K562 (cell line): ENCODE data around the gene SLC39A3. TPM values are rescaled to one million over a fixed set of nuclear protein-coding genes. Genes with fewer than 3 reads are reported as not detected.

Experiments
- ATAC-seq: fragments of 200-7000 bp; cut with Tn5 transposase; 3 replicates; pipeline ENCODE4 v1.9.1; 2020; ENCODE audit warnings: moderate library complexity
- BruUV-seq: library from RNA; stranded (reverse); fragments of 400-500 nt; replicated peaks from 2 replicates; lab custom pipeline; 2021; lab: Mats Ljungman, UMichigan
- CTCF ChIA-PET: fragments of 300-600 bp; formaldehyde crosslinking; extraction: SDS; loops from one replicate; lab custom pipeline; 2021; ENCODE audit warnings: low intra/inter-chr PET ratio; lab: Yijun Ruan, JAX
- POLR2A ChIA-PET: fragments of 300-600, 350-650 bp; sonication (Branson Sonifier 250); formaldehyde crosslinking; extraction: SDS; loops from one replicate; lab custom pipeline; 2021; ENCODE audit warnings: antibody characterized with exemption, inconsistent platforms; lab: Yijun Ruan, JAX
- DNase-seq, 4 experiments: peaks; one replicate each; pipeline versions ENCODE4 v3.0.0 to v3.0.0-alpha.2; 2011 to 2018; ENCODE audit warnings: low spot score in 3 of 4, mixed read lengths in 3 of 4; ENCODE audit errors: extremely low read depth in 1 of 4
- FAIRE-seq: peaks from 2 replicates; lab custom pipeline; 2011; peaks lifted over from hg19 to GRCh38; lab: Jason Lieb, UNC
- H2AFZ ChIP-seq: 2 replicates; pipeline ENCODE4 v1.6.0; 2011; ENCODE audit warnings: low read depth, low read length, control low read depth, inconsistent platforms
- H3K27ac ChIP-seq: fragments of 200-600 bp; 3 replicates; pipeline ENCODE4 v1.8.0; 2011; ENCODE audit warnings: low read depth, mild to moderate bottlenecking, control low read depth, inconsistent platforms, low read length, moderate library complexity, mixed read lengths; ENCODE audit errors: extremely low read depth
- H3K27me3 ChIP-seq, 2 experiments: fragments of 300-600 bp in 1 of 2; 2 replicates in 1 of 2; 3 replicates in 1 of 2; pipeline versions ENCODE4 v1.6.0 to v1.8.0; 2011; ENCODE audit warnings: inconsistent platforms in 2 of 2, low read length in 2 of 2, mild to moderate bottlenecking in 1 of 2, mixed read lengths in 1 of 2, moderate library complexity in 1 of 2; ENCODE audit not compliant: control insufficient read depth in 2 of 2, insufficient read depth in 2 of 2
- H3K36me3 ChIP-seq: fragments of 300-600 bp; 3 replicates; pipeline ENCODE4 v1.8.0; 2011; ENCODE audit warnings: mild to moderate bottlenecking, low read length, inconsistent platforms; ENCODE audit not compliant: control insufficient read depth, insufficient read depth
- H3K4me1 ChIP-seq, 2 experiments: fragments of 200-600 bp in 1 of 2; replicated peaks in 1 of 2; 2 replicates in 1 of 2; 3 replicates in 1 of 2; pipeline versions ENCODE4 v1.5.1 to v1.8.0; 2011; ENCODE audit warnings: inconsistent platforms in 2 of 2, low read length in 2 of 2, mild to moderate bottlenecking in 1 of 2, mixed read lengths in 1 of 2, moderate library complexity in 1 of 2; ENCODE audit not compliant: control insufficient read depth in 2 of 2, insufficient read depth in 2 of 2
- H3K4me2 ChIP-seq: 2 replicates; pipeline ENCODE4 v1.6.1; 2011; ENCODE audit warnings: low read length, control low read depth, inconsistent platforms, mixed read lengths; ENCODE audit not compliant: insufficient read depth
- H3K4me3 ChIP-seq: fragments of 200-600 bp; sonication (generic), shearing (Covaris generic); 2 replicates; pipeline ENCODE4 v1.5.1; 2016; ENCODE audit warnings: control low read depth, inconsistent platforms
- H3K79me2 ChIP-seq: fragments of 200-600 bp; 3 replicates; pipeline ENCODE4 v1.8.0; 2011; ENCODE audit warnings: low read length, inconsistent platforms; ENCODE audit not compliant: control insufficient read depth, insufficient read depth
- H3K9ac ChIP-seq, 2 experiments: 2 replicates each; pipeline versions ENCODE4 v1.6.0 to v1.6.1; 2011; ENCODE audit warnings: low read depth in 2 of 2, low read length in 2 of 2, control low read depth in 1 of 2, inconsistent platforms in 1 of 2, mild to moderate bottlenecking in 1 of 2, mixed read lengths in 1 of 2; ENCODE audit not compliant: insufficient read depth in 1 of 2
- H3K9me1 ChIP-seq: one replicate; pipeline ENCODE4 v1.6.0; 2011; ENCODE audit warnings: inconsistent platforms, mild to moderate bottlenecking, low read length, moderate library complexity; ENCODE audit not compliant: control insufficient read depth, insufficient read depth
- H3K9me3 ChIP-seq: replicated peaks from 2 replicates; pipeline ENCODE4 v1.5.1; 2011; ENCODE audit warnings: low read depth, low read length, inconsistent platforms; ENCODE audit not compliant: control insufficient read depth, insufficient read depth
- H4K20me1 ChIP-seq: replicated peaks from 2 replicates; pipeline ENCODE4 v1.6.1; 2011; ENCODE audit warnings: low read length, inconsistent platforms, mixed read lengths; ENCODE audit not compliant: control insufficient read depth, insufficient read depth
- CBFB ChIP-seq: sonication (generic); formaldehyde crosslinking; IDR thresholded peaks from 2 replicates; pipeline ENCODE4 v1.4.0; 2020; ENCODE audit warnings: mild to moderate bottlenecking, missing genetic modification reagents
- EHMT2 ChIP-seq: fragments of 450-650 bp; IDR thresholded peaks from 2 replicates; pipeline ENCODE4 v1.6.1; 2018; ENCODE audit warnings: antibody characterized with exemption
- ESRRB ChIP-seq: fragments of 250-450 bp; sonication (Bioruptor Pico); IDR thresholded peaks from 2 replicates; pipeline ENCODE4 v1.5.0; 2020; ENCODE audit warnings: mild to moderate bottlenecking, moderate library complexity, borderline replicate concordance
- FOXJ2 ChIP-seq: fragments of 200-800 bp; sonication (Bioruptor generic); IDR thresholded peaks from 2 replicates; pipeline ENCODE4 v1.6.1; 2016; ENCODE audit warnings: missing genetic modification characterization, missing compliant biosample characterization
- FOXK2 ChIP-seq, 2 experiments: fragments of 450-650 bp; IDR thresholded peaks in 1 of 2; conservative IDR thresholded peaks in 1 of 2; 2 replicates each; pipeline ENCODE4 v1.6.1; 2016; ENCODE audit warnings: low read depth in 2 of 2, mild to moderate bottlenecking in 1 of 2
- GABPA ChIP-seq: fragments of 200-800 bp; sonication (Bioruptor generic); conservative IDR thresholded peaks from 2 replicates; pipeline ENCODE4 v1.6.1; 2016; ENCODE audit warnings: low read depth, missing genetic modification characterization, missing compliant biosample characterization
- KAT2B ChIP-seq: IDR thresholded peaks from one replicate; pipeline ENCODE4 v1.6.1; 2012; ENCODE audit warnings: low read depth, mild to moderate bottlenecking, control low read depth, inconsistent platforms, low read length, moderate library complexity
- MEIS2 ChIP-seq: fragments of 450-650 bp; IDR thresholded peaks from 2 replicates; pipeline ENCODE4 v1.6.1; 2014; ENCODE audit warnings: mild to moderate bottlenecking; ENCODE audit not compliant: partially characterized antibody
- MIER1 ChIP-seq: fragments of 450-650 bp; IDR thresholded peaks from 2 replicates; pipeline ENCODE4 v1.6.1; 2016; ENCODE audit warnings: antibody characterized with exemption, mild to moderate bottlenecking, low read depth
- RBM14 ChIP-seq: fragments of 200-400 bp; formaldehyde crosslinking; IDR thresholded peaks from 2 replicates; pipeline ENCODE4 v1.6.1; 2018; ENCODE audit warnings: low read depth, mild to moderate bottlenecking, low read length, moderate library complexity, borderline replicate concordance; ENCODE audit not compliant: insufficient read depth
- STAG1 ChIP-seq: sonication (generic); formaldehyde crosslinking; IDR thresholded peaks from 2 replicates; pipeline ENCODE4 v1.5.0; 2020; ENCODE audit warnings: missing genetic modification reagents, borderline replicate concordance
- TCFL5 ChIP-seq: fragments of 250-450 bp; sonication (Bioruptor Pico); conservative IDR thresholded peaks from 2 replicates; pipeline ENCODE4 v1.6.1; 2021; ENCODE audit warnings: mild to moderate bottlenecking, moderate library complexity, matching md5 sums
- ZBTB1 ChIP-seq: sonication (generic); formaldehyde crosslinking; IDR thresholded peaks from 2 replicates; pipeline ENCODE4 v1.8.1; 2023; ENCODE audit warnings: missing genetic modification reagents, low read depth, mild to moderate bottlenecking, borderline replicate concordance
- ZFP36 ChIP-seq: fragments of 150-350 bp; IDR thresholded peaks from 2 replicates; pipeline ENCODE4 v1.6.1; 2018; ENCODE audit warnings: low read length, low read depth; ENCODE audit not compliant: partially characterized antibody
- ZNF699 ChIP-seq: fragments of 250-450 bp; sonication (Bioruptor Pico); IDR thresholded peaks from 2 replicates; pipeline ENCODE4 v1.8.0; 2021; ENCODE audit warnings: mild to moderate bottlenecking, moderate library complexity; ENCODE audit not compliant: insufficient replicate concordance
- WGBS: fragments of 100-300 bp; shearing (Covaris generic); methylation state at CpG from one replicate; pipeline ENCODE4 v1.1.6; 2016; ENCODE audit warnings: low coverage, mixed read lengths; ENCODE audit not compliant: insufficient coverage; ENCODE audit errors: missing lambda C conversion rate; 5-methylcytosine and 5-hydroxymethylcytosine counted together
- in situ Hi-C: fragments of 300-500 bp; cut with MboI; formaldehyde crosslinking; loops from 4 replicates; pipeline ENCODE4 v1.15.0; 2018; ENCODE audit warnings: inconsistent platforms, mixed read lengths
- intact Hi-C: fragments of 100-400 bp; cut with micrococcal nuclease; formaldehyde crosslinking; loops from 2 replicates; pipeline ENCODE4 v1.14.2; 2022
- polyA plus RNA-seq, 8 experiments: library from polyadenylated mRNA; depleted of rRNA in 4 of 8; stranded (reverse) in 5 of 8; unstranded in 3 of 8; fragments of >200 nt; fragmentation: Nextera tagmentation in 2 of 8; fragmentation: Illumina TruSeq in 1 of 8; extraction: Ambion mirVana in 2 of 8; extraction: Trizol in 1 of 8; gene quantifications; 2 replicates each; pipeline versions ENCODE4 v1.2.1 to v1.2.3, GENCODE V29; 2011 to 2014; ENCODE audit warnings: inconsistent platforms in 1 of 8, missing spikeins in 1 of 8
- total RNA-seq, 7 experiments: library from RNA; depleted of rRNA in 6 of 7; stranded (reverse); fragments of >200 nt in 6 of 7; fragmentation: Illumina TruSeq in 2 of 7; extraction: Trizol in 2 of 7; gene quantifications; 2 replicates each; pipeline versions ENCODE4 v1.2.1 to v1.2.3, GENCODE V29; 2011 to 2021; ENCODE audit warnings: low replicate concordance in 1 of 7
- TF ChIP-seq, protein P1 (sequence below): fragments of 450-650 bp; conservative IDR thresholded peaks from 2 replicates; pipeline ENCODE4 v1.6.1; 2016; ENCODE audit warnings: missing genetic modification characterization, low read depth, mild to moderate bottlenecking, missing compliant biosample characterization, moderate library complexity
- TF ChIP-seq, protein P2 (sequence below): sonication (generic); formaldehyde crosslinking; IDR thresholded peaks from 2 replicates; pipeline ENCODE4 v1.8.0; 2022; ENCODE audit warnings: missing genetic modification reagents, mild to moderate bottlenecking, borderline replicate concordance
- TF ChIP-seq, protein P3 (sequence below): sonication (generic); formaldehyde crosslinking; IDR thresholded peaks from 2 replicates; pipeline ENCODE4 v1.8.0; 2022; ENCODE audit warnings: mild to moderate bottlenecking, missing genetic modification reagents

SLC39A3 gene
- total and polyA plus RNA-seq, 9 of the 15 experiments (the other 6 are each of a cell fraction or from before 2014, with no cell fraction given) = 2.3 to 215 (median 127) TPM

DNA sequence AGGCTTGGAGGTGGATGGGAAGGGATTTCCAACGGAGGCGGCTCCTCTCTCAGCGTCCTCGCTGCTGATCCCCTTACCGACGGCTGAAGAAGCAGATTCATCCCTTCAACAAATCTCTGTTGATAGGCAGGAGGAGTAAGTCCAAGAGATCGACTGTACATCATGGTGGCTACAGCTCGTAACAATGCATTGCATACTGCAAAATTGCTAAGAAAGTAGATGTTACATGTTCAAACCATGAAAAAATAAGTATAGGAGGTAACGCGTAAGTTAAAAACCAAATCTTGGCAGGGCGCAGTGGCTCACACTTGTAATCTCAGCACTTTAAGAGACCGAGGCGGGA lies 468 bp upstream of the SLC39A3 start:
- POLR2A ChIA-PET = interaction anchor here (0.6 to 1.9 kb wide), 2 partner anchors 10 to 165 kb away, joined by 3 to 8 read pairs; no protein-coding TSS in a partner anchor
- Histone ChIP-seq H3K9ac (no peak overlapping the region), H2AFZ (no peak overlapping the region), H3K4me1 (peaks cover 5 to 14% of the 10 kb centered on the region in 2 experiments; a peak in 3 of 5 replicates), H3K4me2 (peak overlapping the region; percentile 46; the same call in 1 of the 2 replicates), H3K9me1 (no peaks in the 10 kb centered on the region), H3K4me3 (peak overlapping the region; percentile 99; the same call in 1 of the 2 replicates), H3K27me3 (peaks cover 11 to 21% of the 10 kb centered on the region in 2 experiments; a peak in 4 of 5 replicates), H4K20me1 (peaks cover 9% of the 10 kb centered on the region; the same call in 1 of the 2 replicates), H3K79me2 (peaks cover 44% of the 10 kb centered on the region), H3K27ac (no peak overlapping the region), H3K36me3 (peaks cover 29% of the 10 kb centered on the region), H3K9me3 (peaks cover 6% of the 10 kb centered on the region; the same call in 1 of the 2 replicates)
- BruUV-seq = no TSS peak
- intact Hi-C loops = loop anchor here (1.0 kb wide), 1 partner anchor 42 kb away; no protein-coding TSS in a partner anchor
- no peak for ATAC-seq
- WGBS = 48% methylated on average over 13 of the region's 13 CpGs
- no peak for DNase-seq
- CTCF ChIA-PET = no interaction called here
- in situ Hi-C loops = no loop called here
- no peak for FAIRE-seq
- TF ChIP-seq, protein P1, sequence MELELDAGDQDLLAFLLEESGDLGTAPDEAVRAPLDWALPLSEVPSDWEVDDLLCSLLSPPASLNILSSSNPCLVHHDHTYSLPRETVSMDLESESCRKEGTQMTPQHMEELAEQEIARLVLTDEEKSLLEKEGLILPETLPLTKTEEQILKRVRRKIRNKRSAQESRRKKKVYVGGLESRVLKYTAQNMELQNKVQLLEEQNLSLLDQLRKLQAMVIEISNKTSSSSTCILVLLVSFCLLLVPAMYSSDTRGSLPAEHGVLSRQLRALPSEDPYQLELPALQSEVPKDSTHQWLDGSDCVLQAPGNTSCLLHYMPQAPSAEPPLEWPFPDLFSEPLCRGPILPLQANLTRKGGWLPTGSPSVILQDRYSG (tag) = 0 out of 2 replicates have a peak, but pooled peaks have one; percentile 79
- TF ChIP-seq FOXK2 (conservative IDR thresholded peaks at IDR 0.05 in 1 of 2, IDR thresholded peaks at IDR 0.05 in 1 of 2; ENCODE audit: low read depth in 2 of 2) (0 out of 4 replicates have a peak, but pooled peaks of 1 of the 2 experiments have one; percentile 6), MEIS2 (no peak), STAG1 (CRISPR knock-in tag) (peak; percentile 32; the same call in 1 of the 2 replicates), EHMT2 (no peak), RBM14 (no peak), GABPA (tag) (peak; percentile 78), CBFB (CRISPR knock-in tag) (no peak), MIER1 (peak; percentile 88), FOXJ2 (no peak), TCFL5 (CRISPR knock-in tag) (no peak), ZFP36 (no peak), ZNF699 (CRISPR knock-in tag) (no peak), ZBTB1 (CRISPR knock-in tag) (no peak), KAT2B (no peak), ESRRB (CRISPR knock-in tag) (no peak)
- TF ChIP-seq, protein P2, sequence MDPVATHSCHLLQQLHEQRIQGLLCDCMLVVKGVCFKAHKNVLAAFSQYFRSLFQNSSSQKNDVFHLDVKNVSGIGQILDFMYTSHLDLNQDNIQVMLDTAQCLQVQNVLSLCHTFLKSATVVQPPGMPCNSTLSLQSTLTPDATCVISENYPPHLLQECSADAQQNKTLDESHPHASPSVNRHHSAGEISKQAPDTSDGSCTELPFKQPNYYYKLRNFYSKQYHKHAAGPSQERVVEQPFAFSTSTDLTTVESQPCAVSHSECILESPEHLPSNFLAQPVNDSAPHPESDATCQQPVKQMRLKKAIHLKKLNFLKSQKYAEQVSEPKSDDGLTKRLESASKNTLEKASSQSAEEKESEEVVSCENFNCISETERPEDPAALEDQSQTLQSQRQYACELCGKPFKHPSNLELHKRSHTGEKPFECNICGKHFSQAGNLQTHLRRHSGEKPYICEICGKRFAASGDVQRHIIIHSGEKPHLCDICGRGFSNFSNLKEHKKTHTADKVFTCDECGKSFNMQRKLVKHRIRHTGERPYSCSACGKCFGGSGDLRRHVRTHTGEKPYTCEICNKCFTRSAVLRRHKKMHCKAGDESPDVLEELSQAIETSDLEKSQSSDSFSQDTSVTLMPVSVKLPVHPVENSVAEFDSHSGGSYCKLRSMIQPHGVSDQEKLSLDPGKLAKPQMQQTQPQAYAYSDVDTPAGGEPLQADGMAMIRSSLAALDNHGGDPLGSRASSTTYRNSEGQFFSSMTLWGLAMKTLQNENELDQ (CRISPR knock-in tag) = peak; percentile 8; the same call in 1 of the 2 replicates
- TF ChIP-seq, protein P3, sequence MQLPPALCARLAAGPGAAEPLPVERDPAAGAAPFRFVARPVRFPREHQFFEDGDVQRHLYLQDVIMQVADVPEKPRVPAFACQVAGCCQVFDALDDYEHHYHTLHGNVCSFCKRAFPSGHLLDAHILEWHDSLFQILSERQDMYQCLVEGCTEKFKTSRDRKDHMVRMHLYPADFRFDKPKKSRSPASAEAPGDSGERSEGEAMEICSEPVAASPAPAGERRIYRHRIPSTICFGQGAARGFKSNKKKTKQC (CRISPR knock-in tag) = no peak
